Naive thymus-derived CD4-positive, alpha-beta T cell (primary cell): ENCODE results near the gene FAM50A. TPM values are rescaled to one million over a fixed set of nuclear protein-coding genes. Genes with fewer than 3 reads are reported as not detected.

Experiments used
- ATAC-seq: fragments of 150-1000 bp; cut with Tn5 transposase; 2 replicates; pipeline ENCODE4 v1.10.0; 2021; ENCODE audit warnings: mild to moderate bottlenecking, moderate library complexity
- CTCF ChIA-PET: fragments of 350-600 bp; sonication (Branson Sonifier 250); formaldehyde crosslinking; loops from one replicate; lab custom pipeline; 2021; ENCODE audit warnings: antibody characterized with exemption; lab: Charles Lee
- POLR2A ChIA-PET: fragments of 350-600 bp; sonication (Branson Sonifier 250); formaldehyde crosslinking; loops from one replicate; lab custom pipeline; 2021; ENCODE audit warnings: antibody characterized with exemption, inconsistent platforms; lab: Charles Lee
- DNase-seq, 9 donors: peaks; one replicate each; pipeline versions ENCODE4 v3.0.0 to v3.0.0-alpha.2; 2020 to 2022; ENCODE audit warnings: mixed read lengths in 1 of 9
- H3K27ac ChIP-seq: one replicate; pipeline ENCODE4 v1.7.0; 2013; ENCODE audit warnings: mild to moderate bottlenecking, low read depth, low read length, moderate library complexity
- H3K27me3 ChIP-seq, 2 donors: one replicate each; pipeline ENCODE4 v1.7.0; 2013; ENCODE audit warnings: low read length in 2 of 2, mild to moderate bottlenecking in 2 of 2, moderate library complexity in 2 of 2; ENCODE audit not compliant: control insufficient read depth in 2 of 2, insufficient read depth in 2 of 2
- H3K36me3 ChIP-seq, 3 experiments: 1 replicate in 2 of 3; 2 replicates in 1 of 3; pipeline ENCODE4 v1.7.0; 2013; ENCODE audit warnings: low read length in 3 of 3, mild to moderate bottlenecking in 3 of 3, moderate library complexity in 1 of 3; ENCODE audit not compliant: insufficient read depth in 3 of 3, control insufficient read depth in 2 of 3
- H3K4me1 ChIP-seq, 2 donors: one replicate each; pipeline ENCODE4 v1.7.0; 2013; ENCODE audit warnings: low read length in 2 of 2, mild to moderate bottlenecking in 2 of 2, moderate library complexity in 1 of 2; ENCODE audit not compliant: control insufficient read depth in 2 of 2, insufficient read depth in 2 of 2
- H3K4me3 ChIP-seq: 2 replicates; pipeline ENCODE4 v1.7.0; 2013; ENCODE audit warnings: mild to moderate bottlenecking, low read length
- H3K9me3 ChIP-seq, 3 experiments: 1 replicate in 2 of 3; 2 replicates in 1 of 3; pipeline ENCODE4 v1.7.0; 2013; ENCODE audit warnings: low read length in 3 of 3; ENCODE audit not compliant: control insufficient read depth in 2 of 3
- H3K27ac Mint-ChIP-seq, 9 donors: one replicate each; pipeline ENCODE4 v1.8.0; 2020 to 2022; ENCODE audit warnings: mixed read lengths in 9 of 9, mild to moderate bottlenecking in 8 of 9, moderate library complexity in 5 of 9, inconsistent platforms in 2 of 9
- H3K27me3 Mint-ChIP-seq, 5 donors: one replicate each; pipeline ENCODE4 v1.8.0; 2021 to 2022; ENCODE audit warnings: mixed read lengths in 5 of 5, mild to moderate bottlenecking in 1 of 5
- H3K36me3 Mint-ChIP-seq, 5 donors: one replicate each; pipeline ENCODE4 v1.8.0; 2020 to 2022; ENCODE audit warnings: mixed read lengths in 5 of 5, mild to moderate bottlenecking in 3 of 5, inconsistent platforms in 1 of 5
- H3K4me1 Mint-ChIP-seq, 7 donors: one replicate each; pipeline ENCODE4 v1.8.0; 2020 to 2022; ENCODE audit warnings: mixed read lengths in 7 of 7, mild to moderate bottlenecking in 3 of 7, inconsistent platforms in 1 of 7
- H3K4me3 Mint-ChIP-seq, 10 donors: one replicate each; pipeline ENCODE4 v1.8.0; 2020 to 2022; ENCODE audit warnings: mild to moderate bottlenecking in 10 of 10, mixed read lengths in 10 of 10, moderate library complexity in 6 of 10, inconsistent platforms in 2 of 10
- H3K9me3 Mint-ChIP-seq, 11 donors: one replicate each; pipeline ENCODE4 v1.8.0; 2020 to 2022; ENCODE audit warnings: mixed read lengths in 11 of 11, mild to moderate bottlenecking in 4 of 11, inconsistent platforms in 1 of 11, moderate library complexity in 1 of 11
- intact Hi-C, 2 donors: fragments of 100-400 bp; cut with micrococcal nuclease; formaldehyde crosslinking; loops; one replicate each; pipeline ENCODE4 v1.15.1; 2023
- polyA plus RNA-seq, 2 donors: library from polyadenylated mRNA; unstranded; fragments of 300-500 nt; fragmentation: Illumina TruSeq; gene quantifications; one replicate each; pipeline ENCODE4 v1.2.3, GENCODE V29; 2021
- total RNA-seq, 6 experiments: library from RNA in 5 of 6; stranded (reverse) in 5 of 6; gene quantifications; 1 replicate in 5 of 6; 2 replicates in 1 of 6; pipeline ENCODE4 v1.2.3 and lab custom pipeline; 2021 to 2026

Gene FAM50A
- total and polyA plus RNA-seq, 7 experiments from 2014 or later = 19.9 to 76.5 (median 48.8) TPM

DNA sequence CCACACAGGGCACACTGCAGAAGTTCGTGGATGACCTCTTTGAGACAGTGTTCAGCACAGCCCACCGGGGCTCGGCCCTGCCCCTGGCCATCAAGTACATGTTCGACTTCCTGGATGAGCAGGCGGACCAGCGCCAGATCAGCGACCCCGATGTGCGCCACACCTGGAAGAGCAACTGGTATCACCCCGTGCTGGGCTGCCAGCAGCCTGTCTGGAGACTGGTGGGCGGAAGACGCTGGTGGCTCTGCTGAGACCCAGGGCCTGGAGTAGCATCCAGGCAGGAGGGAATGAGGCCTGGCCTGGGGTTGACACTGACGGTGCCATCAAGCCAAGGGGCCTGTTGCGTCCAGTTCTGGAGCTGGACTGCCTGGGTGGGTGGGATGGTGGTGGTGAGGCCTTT, 26.5 kb downstream of the FAM50A start:
- H3K36me3 Mint-ChIP-seq = peaks cover 0 to 2% (median 0%) of the 10 kb centered on the region in 5 donors
- no peak overlapping the region for H3K4me3 Mint-ChIP-seq
- Histone ChIP-seq H3K4me3 (no peak overlapping the region), H3K4me1 (no peaks in the 10 kb centered on the region), H3K36me3 (peaks cover 0 to 53% (median 0%) of the 10 kb centered on the region in 3 experiments), H3K27ac (no peak overlapping the region), H3K27me3 (no peaks in the 10 kb centered on the region), H3K9me3 (no peaks in the 10 kb centered on the region)
- ATAC-seq (no peak), DNase-seq (no peak)
- peaks cover 0 to 2% (median 0%) of the 10 kb centered on the region in 11 donors for H3K9me3 Mint-ChIP-seq
- intact Hi-C loops = no loop called here
- POLR2A ChIA-PET = no interaction called here
- H3K4me1 Mint-ChIP-seq = peaks cover 0 to 2% (median under 1%) of the 10 kb centered on the region in 7 donors
- H3K27me3 Mint-ChIP-seq = no peaks in the 10 kb centered on the region
- no peak overlapping the region for H3K27ac Mint-ChIP-seq
- CTCF ChIA-PET = no interaction called here

DNA sequence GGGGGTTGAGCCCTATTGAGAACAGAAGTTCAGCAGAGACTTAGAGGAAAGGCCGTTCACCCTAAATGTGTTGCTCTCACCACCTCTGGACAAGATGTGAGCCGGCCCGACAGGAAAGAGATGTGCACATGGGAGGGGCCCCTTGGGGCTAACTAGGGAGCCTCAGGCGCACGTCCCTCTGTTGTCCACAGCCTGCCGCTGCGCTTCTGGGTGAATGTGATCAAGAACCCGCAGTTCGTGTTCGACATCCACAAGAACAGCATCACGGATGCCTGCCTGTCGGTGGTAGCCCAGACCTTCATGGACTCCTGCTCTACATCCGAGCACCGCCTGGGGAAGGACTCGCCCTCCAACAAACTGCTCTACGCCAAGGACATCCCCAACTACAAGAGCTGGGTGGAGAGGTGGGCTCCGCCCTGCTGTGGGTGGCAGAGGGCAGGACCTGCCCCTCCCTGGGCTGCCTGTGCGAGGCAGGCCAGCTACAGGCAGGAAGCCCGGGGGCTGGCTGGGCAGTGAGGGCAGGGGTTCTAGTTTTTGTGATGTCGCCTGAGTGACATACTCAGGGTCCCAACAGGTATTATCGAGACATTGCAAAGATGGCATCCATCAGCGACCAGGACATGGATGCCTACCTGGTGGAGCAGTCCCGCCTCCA, 27.1 kb downstream of the FAM50A start:
- H3K9me3 ChIP-seq = no peaks in the 10 kb centered on the region
- H3K27ac Mint-ChIP-seq = no peak overlapping the region
- intact Hi-C loops = no loop called here
- H3K4me3 Mint-ChIP-seq = no peak overlapping the region
- POLR2A ChIA-PET = no interaction called here
- no peak overlapping the region for H3K27ac ChIP-seq
- ATAC-seq (no peak), DNase-seq (no peak)
- peaks cover 0 to 47% (median 0%) of the 10 kb centered on the region in 3 experiments for H3K36me3 ChIP-seq
- H3K4me1 Mint-ChIP-seq = peaks cover 0 to 5% (median 4%) of the 10 kb centered on the region in 7 donors
- no peak overlapping the region for H3K4me3 ChIP-seq
- peaks cover 0 to 5% (median 0%) of the 10 kb centered on the region in 5 donors for H3K36me3 Mint-ChIP-seq
- no peaks in the 10 kb centered on the region for H3K4me1 ChIP-seq
- CTCF ChIA-PET = no interaction called here
- H3K27me3 Mint-ChIP-seq = no peaks in the 10 kb centered on the region
- H3K27me3 ChIP-seq = no peaks in the 10 kb centered on the region
- peaks cover 0 to 2% (median 0%) of the 10 kb centered on the region in 11 donors for H3K9me3 Mint-ChIP-seq

DNA sequence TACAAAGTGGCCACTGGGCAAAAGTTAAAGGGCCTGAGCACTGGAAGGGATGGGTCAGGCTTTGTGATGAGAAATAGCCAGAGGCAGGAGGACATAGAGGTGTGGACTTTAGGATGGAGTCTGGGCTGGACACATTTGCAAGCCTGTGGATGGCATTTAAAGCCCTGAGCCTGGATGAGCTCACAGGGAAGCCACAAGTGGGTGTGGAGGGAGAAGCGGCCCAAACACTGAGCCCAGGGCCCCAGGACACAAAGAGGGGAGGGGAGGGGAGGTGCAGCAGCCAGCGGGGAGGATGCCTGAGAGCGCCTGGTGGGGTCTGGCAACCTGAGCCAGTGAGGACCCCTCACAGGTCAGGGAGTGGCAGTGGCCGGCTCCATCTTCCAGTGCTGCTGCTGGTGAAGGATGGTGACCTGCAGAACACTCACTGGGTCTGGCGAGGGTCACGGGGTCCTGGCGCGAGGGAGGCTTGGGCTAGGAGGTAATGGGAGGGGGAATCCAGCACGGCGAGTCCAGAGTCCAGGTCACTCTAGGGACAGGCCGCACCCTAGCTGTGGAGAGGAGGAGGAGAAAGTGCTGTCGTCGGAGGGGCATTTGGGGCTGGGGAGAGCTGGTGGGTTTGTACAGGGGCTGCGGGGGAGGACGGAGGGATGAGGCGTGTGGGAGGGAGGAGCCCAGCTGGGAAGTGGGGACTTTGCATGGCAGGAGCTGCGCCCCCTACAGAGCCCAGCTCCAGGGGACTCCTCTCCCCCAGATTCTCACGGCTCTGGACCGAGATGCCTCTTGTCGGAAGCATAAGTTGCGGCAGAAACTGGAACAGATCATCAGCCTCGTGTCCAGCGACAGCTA, 28.1 kb downstream of the FAM50A start:
- H3K4me1 ChIP-seq = peaks cover 0 to 3% of the 10 kb centered on the region in 2 donors
- ChIA-PET POLR2A (interaction anchor here (1.2 kb wide), 1 partner anchor 15 kb away, joined by 3 read pairs; no protein-coding TSS in a partner anchor), CTCF (no interaction called here)
- intact Hi-C loops = no loop called here
- Mint-ChIP-seq H3K9me3 (peaks cover 0 to 2% (median 0%) of the 10 kb centered on the region in 11 donors), H3K4me3 (no peak overlapping the region), H3K27me3 (no peaks in the 10 kb centered on the region), H3K27ac (peak overlapping the region in 1 of 9 donors; percentile 51), H3K36me3 (peaks cover 0 to 5% (median 0%) of the 10 kb centered on the region in 5 donors), H3K4me1 (peaks cover 2 to 13% (median 11%) of the 10 kb centered on the region in 7 donors)
- no peak overlapping the region for H3K27ac ChIP-seq
- DNase-seq (no peak), ATAC-seq (no peak)
- no peaks in the 10 kb centered on the region for H3K9me3 ChIP-seq
- H3K4me3 ChIP-seq = no peak overlapping the region
- H3K36me3 ChIP-seq = peaks cover 0 to 39% (median 0%) of the 10 kb centered on the region in 3 experiments
- H3K27me3 ChIP-seq = no peaks in the 10 kb centered on the region

DNA sequence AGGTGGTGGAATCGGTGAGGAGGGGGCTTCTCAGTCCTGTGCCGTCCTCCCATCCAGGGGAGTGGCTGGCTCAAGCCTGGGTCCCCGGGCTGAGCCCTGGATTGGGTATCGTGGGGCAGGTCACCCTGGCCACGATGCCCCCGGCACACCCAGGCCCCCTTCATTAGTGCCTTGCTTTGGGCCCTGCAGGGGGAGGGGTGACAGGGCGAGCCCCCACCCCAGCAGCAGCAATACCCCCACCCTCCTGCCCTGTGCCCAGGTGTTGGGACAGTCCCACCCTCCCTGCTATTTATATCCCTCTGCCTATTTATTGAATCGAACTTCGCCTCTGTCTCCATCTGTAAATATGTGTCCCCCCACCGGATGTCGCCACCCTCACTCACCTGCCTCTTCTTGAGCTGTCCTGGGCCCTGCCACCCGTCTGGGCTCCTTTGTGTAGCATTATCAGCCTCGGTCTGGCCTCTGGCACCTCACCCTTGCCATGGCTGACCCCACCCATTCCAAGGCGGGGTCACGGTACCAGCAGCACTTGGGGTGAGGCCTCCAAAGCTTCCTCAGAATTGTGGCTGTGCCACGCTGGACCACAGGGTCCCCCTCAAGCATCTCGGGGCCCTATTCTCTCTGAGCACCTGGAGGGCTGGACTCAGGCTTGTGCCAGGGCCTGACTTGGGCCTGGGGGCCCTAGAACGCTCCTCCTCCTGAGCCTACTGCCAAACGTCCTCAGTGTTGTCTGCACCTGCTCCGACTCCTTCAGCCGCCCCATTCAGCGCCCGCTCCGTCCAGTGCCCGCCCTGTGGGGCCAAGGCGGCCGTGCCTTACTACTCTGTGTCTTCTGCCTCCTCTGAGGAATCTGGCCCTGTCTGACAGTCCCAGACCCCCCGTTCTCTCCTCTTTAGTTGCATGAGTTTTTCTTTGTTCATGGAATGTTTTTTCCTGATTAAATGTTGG, 29.0 kb downstream of the FAM50A start:
- POLR2A ChIA-PET = interaction anchor here (1.2 kb wide), 1 partner anchor 15 kb away, joined by 3 read pairs; no protein-coding TSS in a partner anchor
- peaks cover 0 to 12% of the 10 kb centered on the region in 2 donors for H3K4me1 ChIP-seq
- Mint-ChIP-seq H3K27ac (peak overlapping the region in 1 of 9 donors; percentile 10), H3K27me3 (no peaks in the 10 kb centered on the region), H3K36me3 (peaks cover 0 to 5% (median 0%) of the 10 kb centered on the region in 5 donors), H3K9me3 (peaks cover 0 to 2% (median 0%) of the 10 kb centered on the region in 11 donors), H3K4me3 (no peak overlapping the region), H3K4me1 (peaks cover 2 to 22% (median 18%) of the 10 kb centered on the region in 7 donors)
- no peaks in the 10 kb centered on the region for H3K9me3 ChIP-seq
- H3K4me3 ChIP-seq = no peak overlapping the region
- ATAC-seq = no peak
- no peak overlapping the region for H3K27ac ChIP-seq
- H3K36me3 ChIP-seq = peaks cover 0 to 34% (median 0%) of the 10 kb centered on the region in 3 experiments
- intact Hi-C loops = no loop called here
- no peak for DNase-seq
- CTCF ChIA-PET = interaction anchor here (0.6 kb wide), 1 partner anchor 861 kb away, joined by 3 read pairs; no protein-coding TSS in a partner anchor
- no peaks in the 10 kb centered on the region for H3K27me3 ChIP-seq

DNA sequence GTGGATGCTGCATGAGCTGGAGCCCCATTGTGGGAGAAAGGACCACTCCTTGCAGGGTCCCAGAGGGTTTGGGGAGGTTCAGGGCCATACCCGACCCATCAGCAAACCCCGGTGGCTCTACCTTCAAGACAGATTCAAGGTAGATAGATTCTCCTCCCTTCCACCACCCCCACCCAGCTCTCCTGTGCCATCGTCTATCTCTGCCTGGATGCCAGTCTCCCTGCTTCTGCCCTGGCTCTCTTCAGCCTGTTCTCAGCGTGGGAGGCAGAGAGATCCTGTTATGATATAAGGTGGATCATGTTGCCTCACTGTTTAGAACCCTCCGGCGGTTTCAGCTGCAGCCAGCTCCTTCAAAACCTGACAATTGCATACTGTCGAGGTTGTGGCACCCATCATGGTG, 29.7 kb downstream of the FAM50A start:
- Mint-ChIP-seq H3K9me3 (peaks cover 0 to 2% (median 0%) of the 10 kb centered on the region in 11 donors), H3K4me3 (no peak overlapping the region), H3K36me3 (peaks cover 0 to 5% (median 0%) of the 10 kb centered on the region in 5 donors), H3K27ac (peak overlapping the region in 2 of 9 donors; percentile 23 to 49), H3K4me1 (peaks cover 4 to 27% (median 20%) of the 10 kb centered on the region in 7 donors), H3K27me3 (no peaks in the 10 kb centered on the region)
- peaks cover 0 to 14% of the 10 kb centered on the region in 2 donors for H3K4me1 ChIP-seq
- ChIA-PET CTCF (interaction anchor here (0.6 kb wide), 1 partner anchor 862 kb away, joined by 3 read pairs; no protein-coding TSS in a partner anchor), POLR2A (interaction anchor here (1.2 kb wide), 1 partner anchor 16 kb away, joined by 3 read pairs; no protein-coding TSS in a partner anchor)
- H3K27me3 ChIP-seq = no peaks in the 10 kb centered on the region
- no peak for ATAC-seq
- DNase-seq = no peak
- no peaks in the 10 kb centered on the region for H3K9me3 ChIP-seq
- no peak overlapping the region for H3K27ac ChIP-seq
- intact Hi-C loops = no loop called here
- no peak overlapping the region for H3K4me3 ChIP-seq
- peaks cover 0 to 27% (median 0%) of the 10 kb centered on the region in 3 experiments for H3K36me3 ChIP-seq
